Osteocyte (in vitro differentiated cells): Measurements from ENCODE around the gene NECTIN1. TPM values are rescaled to one million over a fixed set of nuclear protein-coding genes. Genes with fewer than 3 reads are reported as not detected.

Experiments
- DNase-seq: peaks from one replicate; pipeline ENCODE4 v3.0.0; 2021; ENCODE audit warnings: mixed read lengths; ENCODE audit not compliant: unreplicated experiment; ENCODE audit errors: extremely low spot score
- H3K27ac Mint-ChIP-seq: one replicate; pipeline ENCODE4 v1.8.0; 2021; ENCODE audit warnings: mild to moderate bottlenecking, mixed read lengths; ENCODE audit not compliant: unreplicated experiment
- H3K27me3 Mint-ChIP-seq: one replicate; pipeline ENCODE4 v1.8.0; 2021; ENCODE audit warnings: mixed read lengths; ENCODE audit not compliant: unreplicated experiment
- H3K36me3 Mint-ChIP-seq: one replicate; pipeline ENCODE4 v1.8.0; 2021; ENCODE audit warnings: mixed read lengths; ENCODE audit not compliant: unreplicated experiment
- H3K4me1 Mint-ChIP-seq: one replicate; pipeline ENCODE4 v1.8.0; 2021; ENCODE audit warnings: mixed read lengths; ENCODE audit not compliant: unreplicated experiment
- H3K4me3 Mint-ChIP-seq: one replicate; pipeline ENCODE4 v1.8.0; 2021; ENCODE audit warnings: mild to moderate bottlenecking, moderate library complexity, mixed read lengths; ENCODE audit not compliant: unreplicated experiment
- H3K9me3 Mint-ChIP-seq: one replicate; pipeline ENCODE4 v1.8.0; 2021; ENCODE audit warnings: mixed read lengths; ENCODE audit not compliant: unreplicated experiment
- total RNA-seq: library from RNA; stranded (reverse); gene quantifications from 2 replicates; pipeline ENCODE4 v1.2.1, GENCODE V29; 2021
- TF ChIP-seq, protein P1 (sequence below): fragments of 200-600 bp; sonication (generic); IDR thresholded peaks from 2 replicates; pipeline ENCODE4 v1.5.0; 2021; ENCODE audit warnings: antibody characterized with exemption, mild to moderate bottlenecking, moderate library complexity

NECTIN1 gene
- total RNA-seq, 1 donor from 2014 or later, result 7.2 TPM

GRCh38 chr11:119765628-119766027 lies 36.6 kb upstream of the NECTIN1 start:
- Mint-ChIP-seq H3K27ac (no peak overlapping the region), H3K27me3 (peaks cover 65% of the 10 kb centered on the region), H3K4me1 (peaks cover 7% of the 10 kb centered on the region), H3K36me3 (no peaks in the 10 kb centered on the region), H3K4me3 (no peak overlapping the region), H3K9me3 (peaks cover 5% of the 10 kb centered on the region)
- no peak for DNase-seq
- TF ChIP-seq, protein P1, sequence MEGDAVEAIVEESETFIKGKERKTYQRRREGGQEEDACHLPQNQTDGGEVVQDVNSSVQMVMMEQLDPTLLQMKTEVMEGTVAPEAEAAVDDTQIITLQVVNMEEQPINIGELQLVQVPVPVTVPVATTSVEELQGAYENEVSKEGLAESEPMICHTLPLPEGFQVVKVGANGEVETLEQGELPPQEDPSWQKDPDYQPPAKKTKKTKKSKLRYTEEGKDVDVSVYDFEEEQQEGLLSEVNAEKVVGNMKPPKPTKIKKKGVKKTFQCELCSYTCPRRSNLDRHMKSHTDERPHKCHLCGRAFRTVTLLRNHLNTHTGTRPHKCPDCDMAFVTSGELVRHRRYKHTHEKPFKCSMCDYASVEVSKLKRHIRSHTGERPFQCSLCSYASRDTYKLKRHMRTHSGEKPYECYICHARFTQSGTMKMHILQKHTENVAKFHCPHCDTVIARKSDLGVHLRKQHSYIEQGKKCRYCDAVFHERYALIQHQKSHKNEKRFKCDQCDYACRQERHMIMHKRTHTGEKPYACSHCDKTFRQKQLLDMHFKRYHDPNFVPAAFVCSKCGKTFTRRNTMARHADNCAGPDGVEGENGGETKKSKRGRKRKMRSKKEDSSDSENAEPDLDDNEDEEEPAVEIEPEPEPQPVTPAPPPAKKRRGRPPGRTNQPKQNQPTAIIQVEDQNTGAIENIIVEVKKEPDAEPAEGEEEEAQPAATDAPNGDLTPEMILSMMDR, result no peak

DNA sequence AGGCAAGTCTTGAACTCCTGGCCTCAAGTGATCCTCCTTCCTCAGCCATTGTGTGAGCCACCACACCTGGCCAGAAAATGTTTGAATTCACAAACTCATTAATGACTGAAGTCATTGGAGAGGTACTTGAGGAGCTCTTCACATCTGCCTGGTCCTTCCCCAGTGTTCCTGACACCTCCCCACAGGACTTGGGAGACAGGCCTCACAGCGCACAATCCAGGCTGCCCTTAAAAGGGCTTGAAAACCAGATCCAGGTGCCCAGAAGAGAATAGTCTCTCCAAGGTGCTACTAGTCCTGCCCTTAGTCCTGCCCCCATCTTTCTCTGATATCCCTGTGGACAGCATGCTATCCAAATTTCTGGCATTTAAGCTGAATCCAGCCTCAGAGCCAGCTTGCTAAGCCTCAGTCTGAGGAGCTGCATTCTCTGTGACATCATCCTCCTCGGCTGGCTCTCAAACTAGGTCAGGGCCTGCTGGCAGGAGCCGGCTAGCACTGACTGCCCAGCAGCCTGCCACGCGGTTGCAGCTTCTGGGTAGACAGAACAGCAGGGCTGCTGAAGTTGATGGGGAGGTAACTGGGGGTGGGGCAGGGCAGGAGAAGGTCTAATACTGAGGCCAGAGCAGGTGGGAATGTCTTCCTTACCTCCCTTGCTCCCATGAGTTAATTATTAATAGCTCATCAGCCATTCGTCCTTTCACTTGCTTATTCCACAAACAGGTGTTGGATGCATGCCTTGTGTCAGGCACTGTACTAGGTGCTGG lies 35.3 kb upstream of the NECTIN1 start:
- H3K27me3 Mint-ChIP-seq, result peaks cover 55% of the 10 kb centered on the region
- peaks cover 11% of the 10 kb centered on the region for H3K4me1 Mint-ChIP-seq

GRCh38 chr11:119763071-119763728 lies 34.2 kb upstream of the NECTIN1 start:
- Mint-ChIP-seq H3K9me3 (peaks cover 5% of the 10 kb centered on the region), H3K4me1 (peaks cover 17% of the 10 kb centered on the region), H3K36me3 (no peaks in the 10 kb centered on the region), H3K27me3 (peaks cover 45% of the 10 kb centered on the region), H3K4me3 (no peak overlapping the region), H3K27ac (no peak overlapping the region)
- DNase-seq, result no peak
- TF ChIP-seq, protein P1, result no peak

More for the DNA sequence above, 35.3 kb upstream of the NECTIN1 start:
- Mint-ChIP-seq H3K27ac (no peak overlapping the region), H3K9me3 (peaks cover 5% of the 10 kb centered on the region), H3K36me3 (no peaks in the 10 kb centered on the region), H3K4me3 (no peak overlapping the region)
- TF ChIP-seq, protein P1, result no peak
- no peak for DNase-seq

- DNase-seq, result no peak
- Mint-ChIP-seq H3K27ac (no peak overlapping the region), H3K36me3 (no peaks in the 10 kb centered on the region), H3K27me3 (peaks cover 35% of the 10 kb centered on the region), H3K4me3 (no peak overlapping the region), H3K4me1 (peaks cover 17% of the 10 kb centered on the region), H3K9me3 (no peaks in the 10 kb centered on the region)
- TF ChIP-seq, protein P1, result no peak
Measured at GRCh38 chr11:119759747-119760412, 30.9 kb upstream of the NECTIN1 start.

GRCh38 chr11:119759324-119759723 lies 30.3 kb upstream of the NECTIN1 start:
- H3K9me3 Mint-ChIP-seq, result no peaks in the 10 kb centered on the region
- H3K27ac Mint-ChIP-seq, result no peak overlapping the region
- no peaks in the 10 kb centered on the region for H3K36me3 Mint-ChIP-seq

More at GRCh38 chr11:119759324-119759723, 30.3 kb upstream of the NECTIN1 start:
- TF ChIP-seq, protein P1, result no peak
- DNase-seq, result no peak
- peaks cover 33% of the 10 kb centered on the region for H3K27me3 Mint-ChIP-seq
- H3K4me3 Mint-ChIP-seq, result no peak overlapping the region
- peaks cover 16% of the 10 kb centered on the region for H3K4me1 Mint-ChIP-seq
